Motor neuron (in vitro differentiated cells): ENCODE measurements around the gene CPLANE2. TPM values are rescaled to one million over a fixed set of nuclear protein-coding genes. Genes with fewer than 3 reads are reported as not detected.
A peak's percentile ranks its signal among the peaks of the same experiment; 100 is the strongest.
"Not testable (repeated sequence)": the region's sequence is repeated elsewhere in the genome, so short reads cannot be mapped to it uniquely, and the experiment has no call there.

ENCODE experiments used
- ATAC-seq, 8 experiments: fragments of 200-7000 bp; cut with Tn5 transposase; replicated peaks in 6 of 8; 2 replicates each; pipeline ENCODE4 v1.8.0; 2021; ENCODE audit warnings: mild to moderate bottlenecking in 8 of 8, moderate library complexity in 8 of 8
- H3K27ac ChIP-seq, 2 donors: fragments of 250-450 bp; sonication (Bioruptor Pico); 2 replicates each; pipeline ENCODE4 v1.9.0; 2021; ENCODE audit warnings: antibody characterized with exemption in 2 of 2, mild to moderate bottlenecking in 2 of 2, moderate library complexity in 1 of 2
- H3K4me1 ChIP-seq, 2 donors: fragments of 250-450 bp; sonication (Bioruptor Pico); replicated peaks in 1 of 2; 2 replicates each; pipeline ENCODE4 v1.6.1; 2021; ENCODE audit warnings: antibody characterized with exemption in 2 of 2, mild to moderate bottlenecking in 2 of 2, moderate library complexity in 1 of 2
- H3K4me3 ChIP-seq, 5 donors: fragments of 250-450 bp; sonication (Bioruptor Pico); 2 replicates each; pipeline ENCODE4 v1.9.0; 2021; ENCODE audit warnings: antibody characterized with exemption in 5 of 5, mild to moderate bottlenecking in 5 of 5, moderate library complexity in 4 of 5
- WGBS, 10 experiments: fragments of 450-650 bp; shearing (Covaris generic); methylation state at CpG; one replicate each; pipeline ENCODE4 v1.0.0; 2022; 5-methylcytosine and 5-hydroxymethylcytosine counted together
- in situ Hi-C, 9 experiments: fragments of 400-800 bp; cut with MboI; loops; one replicate each; pipeline ENCODE4 v1.15.0; 2021; ENCODE audit warnings: low sequenced_read_pairs in 9 of 9, low pct_unique_long_range_greater_than_20kb in 2 of 9; ENCODE audit not compliant: unreplicated experiment in 9 of 9
- total RNA-seq, 8 experiments: library from RNA; unstranded; fragments of 300-600 nt; gene quantifications; 2 replicates each; pipeline versions ENCODE4 v1.2.3 to v1.2.4, GENCODE V29; 2022

Gene CPLANE2
- total RNA-seq, 8 experiments from 2014 or later, result 5.0 to 14.4 (median 10.1) TPM

DNA sequence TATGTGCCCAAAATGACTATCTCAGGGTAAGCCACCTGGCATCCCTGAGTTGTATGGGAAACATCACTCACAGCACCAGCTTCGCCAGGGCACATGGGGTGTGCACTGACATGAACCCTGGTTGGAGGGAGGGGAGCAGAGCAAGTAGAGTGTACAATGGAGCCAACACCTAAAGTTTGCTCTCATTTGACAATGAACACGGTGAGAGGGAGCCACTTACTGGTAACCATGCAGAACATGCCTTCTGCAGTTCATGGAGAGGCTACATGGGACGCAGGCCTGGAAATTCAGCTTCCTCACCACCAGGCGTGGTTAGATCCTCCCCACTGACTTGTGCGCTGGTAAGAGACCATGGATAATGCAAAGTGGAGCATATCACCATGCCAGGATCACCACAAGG lies 10.0 kb upstream of the CPLANE2 start:
- no peak for ATAC-seq
- 0 to 100% (median 87%) methylated on average over 1 to 5 of the region's 5 CpGs for WGBS, 10 experiments
- in situ Hi-C loops, result loop anchor here in 1 of 9 experiments (10.0 kb wide), 1 partner anchor 172 kb away; the partner anchor contains the start of gene FAM131C

DNA sequence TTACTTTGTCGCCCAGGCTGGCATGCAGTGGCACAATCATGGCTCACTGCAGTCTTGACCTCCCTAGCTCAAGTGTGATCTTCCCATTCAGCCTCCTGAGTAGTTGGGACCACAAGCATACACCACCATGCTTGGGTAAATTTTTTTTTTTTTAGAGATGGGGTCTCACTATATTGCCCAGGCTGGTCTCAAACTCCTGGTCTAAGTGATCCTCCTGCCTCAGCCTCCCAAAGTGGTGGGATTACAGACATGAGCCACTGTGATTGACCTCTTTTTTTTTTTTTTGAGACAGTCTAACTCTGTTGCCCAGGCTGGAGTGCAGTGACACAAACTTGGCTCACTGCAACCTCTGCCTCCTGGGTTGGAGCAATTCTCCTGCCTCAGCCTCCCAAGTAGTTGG lies 9.3 kb upstream of the CPLANE2 start:
- in situ Hi-C loops, result loop anchor here in 1 of 9 experiments (10.0 kb wide), 1 partner anchor 171 kb away; the partner anchor contains the start of gene FAM131C
- peaks cover 26 to 28% of the 10 kb centered on the region in 2 donors for H3K4me1 ChIP-seq
- 86 to 100% (median 100%) methylated on average over 1 of the region's 1 CpG; no CpG with 5 or more reads in 5 of the 10 experiments for WGBS, 10 experiments
- ATAC-seq, H3K27ac ChIP-seq, H3K4me3 ChIP-seq: not testable (repeated sequence)

More for the DNA sequence above, 10.0 kb upstream of the CPLANE2 start:
- Histone ChIP-seq H3K4me3 (no peak overlapping the region), H3K27ac (no peak overlapping the region), H3K4me1 (peaks cover 26 to 28% of the 10 kb centered on the region in 2 donors)

DNA sequence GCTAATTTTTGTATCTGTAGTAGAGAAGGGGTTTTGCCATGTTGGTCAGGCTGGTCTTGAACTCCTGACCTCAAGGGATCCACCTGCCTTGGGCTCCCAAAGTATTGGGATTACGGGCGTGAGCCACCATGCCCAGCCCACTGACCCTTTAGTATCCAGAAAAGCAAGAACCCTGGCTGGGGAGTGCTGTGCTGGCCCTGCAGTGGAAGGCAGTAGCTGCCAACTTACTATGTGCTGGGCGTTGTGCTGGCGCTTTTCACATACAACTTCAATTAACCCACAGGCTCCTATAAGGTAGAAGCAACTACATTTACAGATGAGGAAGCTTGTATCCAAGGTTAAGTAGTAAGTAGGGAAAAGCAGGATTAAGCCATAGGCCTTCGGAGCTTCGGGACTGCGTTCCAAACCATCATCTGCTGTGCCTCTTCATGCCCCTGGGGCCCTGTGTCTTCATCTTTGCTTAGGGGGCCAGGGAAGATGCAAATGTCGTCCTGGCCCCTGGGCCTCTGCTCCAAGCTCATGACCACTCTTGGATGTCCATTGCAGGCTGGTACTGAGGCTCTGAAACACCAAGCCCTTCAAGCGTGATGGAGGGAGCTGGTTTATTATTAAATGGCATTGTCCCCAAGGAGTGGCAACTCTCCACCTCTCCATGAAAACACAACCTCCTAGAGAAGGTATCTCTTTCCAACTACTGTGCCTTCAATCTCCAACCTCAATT lies 8.7 kb upstream of the CPLANE2 start:
- 80 to 99% (median 94%) methylated on average over 1 to 9 of the region's 9 CpGs; no CpG with 5 or more reads in 2 of the 10 experiments for WGBS, 10 experiments
- no peak overlapping the region for H3K4me3 ChIP-seq
- no peak for ATAC-seq
- in situ Hi-C loops, result loop anchor here in 1 of 9 experiments (10.0 kb wide), 1 partner anchor 171 kb away; the partner anchor contains the start of gene FAM131C
- no peak overlapping the region for H3K27ac ChIP-seq
- H3K4me1 ChIP-seq, result peaks cover 26 to 28% of the 10 kb centered on the region in 2 donors

DNA sequence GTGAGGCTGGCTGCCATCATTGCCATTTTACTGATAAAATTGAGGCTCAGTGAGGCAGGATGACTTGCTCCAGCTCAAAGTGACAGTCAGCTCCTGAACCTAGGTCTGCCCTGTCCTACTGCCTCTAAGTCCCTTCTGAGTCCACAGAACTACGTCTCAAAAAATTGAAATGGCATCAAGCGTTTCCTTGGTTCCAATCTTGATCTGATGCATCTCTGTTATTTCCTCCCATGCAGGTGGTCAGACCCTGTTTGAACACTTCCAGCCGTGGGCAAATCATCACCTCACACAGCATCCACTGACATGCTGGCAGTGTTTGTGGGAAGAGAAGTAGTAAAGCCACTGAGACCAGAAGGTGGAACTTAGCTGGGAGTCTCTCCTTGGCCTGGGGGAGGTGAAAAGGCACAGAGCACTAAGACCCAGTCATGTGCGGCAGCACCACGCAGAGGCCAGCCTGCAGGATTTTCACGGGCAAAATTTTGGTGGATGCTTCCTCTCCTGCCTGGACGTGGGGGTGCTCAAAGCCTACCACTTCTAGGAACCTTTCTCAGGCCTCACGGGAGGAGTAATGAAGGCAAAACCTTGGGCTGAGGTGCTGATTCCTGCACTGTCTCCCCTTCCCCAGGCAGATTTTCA lies 7.8 kb upstream of the CPLANE2 start:
- Histone ChIP-seq H3K27ac (no peak overlapping the region), H3K4me3 (no peak overlapping the region), H3K4me1 (peaks cover 23 to 25% of the 10 kb centered on the region in 2 donors)
- in situ Hi-C loops, result loop anchor here in 1 of 9 experiments (10.0 kb wide), 1 partner anchor 170 kb away; the partner anchor contains the start of gene FAM131C
- no peak for ATAC-seq
- WGBS, 10 experiments, result 17 to 100% (median 73%) methylated on average over 1 to 8 of the region's 8 CpGs; no CpG with 5 or more reads in 2 of the 10 experiments

DNA sequence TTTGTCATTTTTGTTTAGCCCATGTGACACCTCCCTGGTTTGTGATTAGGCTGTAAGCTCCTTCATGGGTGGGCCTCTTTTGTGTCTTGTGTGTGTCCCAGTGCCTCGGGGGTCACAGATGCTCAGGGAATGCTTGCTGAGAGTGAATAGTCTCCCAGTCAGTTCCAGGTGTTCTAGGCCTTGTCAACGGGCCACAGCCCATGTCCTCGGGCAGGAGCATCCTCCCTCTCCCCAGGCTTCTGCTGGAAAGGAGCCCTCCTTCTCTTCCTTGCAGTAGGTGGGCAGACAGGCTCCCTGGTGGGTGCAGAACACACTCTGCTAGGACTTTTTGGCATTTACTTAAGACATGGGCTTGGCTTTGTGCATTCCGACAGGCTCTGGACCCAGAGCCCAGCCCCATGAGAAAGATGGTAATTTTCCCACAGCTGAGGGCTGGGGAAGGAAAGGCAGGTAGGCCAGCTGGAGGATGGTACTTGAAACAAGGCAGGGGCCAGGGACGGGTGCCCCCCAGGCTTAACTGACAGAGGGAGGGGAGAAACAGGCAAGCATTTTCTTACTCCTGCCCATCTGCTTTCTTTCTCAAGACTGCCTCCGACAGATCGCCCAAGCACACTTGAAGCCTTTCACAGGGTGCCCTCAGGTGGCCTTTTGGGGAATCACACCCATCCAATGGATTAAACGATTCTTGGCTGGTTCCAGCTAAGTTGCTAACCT lies 7.1 kb upstream of the CPLANE2 start:
- H3K4me1 ChIP-seq, result peaks cover 16 to 18% of the 10 kb centered on the region in 2 donors
- in situ Hi-C loops, result loop anchor here in 1 of 9 experiments (10.0 kb wide), 1 partner anchor 169 kb away; the partner anchor contains the start of gene FAM131C
- 0 to 60% (median 39%) methylated on average over 1 to 7 of the region's 8 CpGs; no CpG with 5 or more reads in 2 of the 10 experiments for WGBS, 10 experiments
- peak; percentile 21 to 78 (median 46) for ATAC-seq
- H3K27ac ChIP-seq, result no peak overlapping the region
- no peak overlapping the region for H3K4me3 ChIP-seq

DNA sequence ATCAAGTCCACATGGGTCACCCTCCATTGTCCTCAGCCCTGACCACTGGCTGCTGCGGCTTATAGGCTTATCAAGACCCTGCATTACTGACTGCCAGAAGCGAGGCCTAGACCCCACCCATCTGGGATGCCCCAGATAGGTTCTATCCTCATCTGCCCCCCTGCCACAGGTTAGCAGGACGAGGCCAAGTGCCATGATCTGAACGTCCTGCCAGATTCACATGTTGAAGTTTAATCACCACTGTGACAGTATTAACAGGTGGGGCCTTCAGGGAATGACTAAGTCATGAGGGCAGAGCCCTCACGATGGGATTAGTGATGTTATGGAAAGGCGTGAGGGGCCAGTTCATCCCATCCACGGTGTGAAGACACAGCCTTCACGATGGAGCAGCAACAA lies 6.2 kb upstream of the CPLANE2 start:
- Histone ChIP-seq H3K27ac (no peak overlapping the region), H3K4me3 (no peak overlapping the region), H3K4me1 (peaks cover 8 to 9% of the 10 kb centered on the region in 2 donors)
- WGBS, 10 experiments, result 65 to 100% (median 90%) methylated on average over 1 to 5 of the region's 8 CpGs; no CpG with 5 or more reads in 6 of the 10 experiments
- in situ Hi-C loops, result loop anchor here in 1 of 9 experiments (10.0 kb wide), 1 partner anchor 168 kb away; the partner anchor contains the start of gene FAM131C
- peak in 3 of 8 experiments; percentile 9 to 13 (median 9) for ATAC-seq

DNA sequence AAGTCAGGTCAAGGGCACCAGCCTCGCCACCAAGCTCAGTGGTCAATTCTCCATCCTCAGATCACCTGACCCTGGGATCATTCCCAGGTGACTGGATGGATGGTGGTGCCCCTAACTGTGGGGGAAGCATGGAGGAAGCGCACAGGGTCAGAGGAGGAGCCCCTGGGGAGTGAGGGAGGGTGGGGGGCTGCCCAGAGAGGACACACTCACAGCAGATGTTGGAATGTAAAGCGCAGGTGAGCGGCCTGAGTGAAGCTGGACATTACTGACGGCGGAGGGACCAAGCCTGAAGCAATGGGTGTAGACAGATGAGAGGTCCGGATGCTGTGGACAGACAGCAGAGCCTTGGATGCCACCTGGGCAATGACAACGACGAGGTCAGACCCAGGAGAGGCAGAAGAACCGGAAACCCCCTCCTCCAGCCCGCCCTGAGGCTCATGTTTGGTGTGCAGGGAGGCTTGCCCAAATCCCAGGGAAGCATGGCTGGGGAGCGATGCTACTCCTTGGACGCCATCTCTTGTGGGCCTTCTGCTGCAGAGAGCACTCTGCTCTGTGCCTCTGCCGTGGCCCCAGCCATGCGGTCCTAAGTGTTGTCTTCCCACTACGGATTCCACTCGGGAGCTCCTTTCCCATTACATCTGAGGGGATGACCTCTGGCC lies 5.7 kb upstream of the CPLANE2 start:
- Histone ChIP-seq H3K27ac (no peak overlapping the region), H3K4me1 (peaks cover 8 to 10% of the 10 kb centered on the region in 2 donors), H3K4me3 (no peak overlapping the region)
- in situ Hi-C loops, result loop anchor here in 1 of 9 experiments (10.0 kb wide), 1 partner anchor 168 kb away; the partner anchor contains the start of gene FAM131C
- ATAC-seq, result peak in 2 of 8 experiments; percentile 4 to 9
- WGBS, 10 experiments, result 80 to 100% (median 89%) methylated on average over 1 to 9 of the region's 17 CpGs; no CpG with 5 or more reads in 5 of the 10 experiments

DNA sequence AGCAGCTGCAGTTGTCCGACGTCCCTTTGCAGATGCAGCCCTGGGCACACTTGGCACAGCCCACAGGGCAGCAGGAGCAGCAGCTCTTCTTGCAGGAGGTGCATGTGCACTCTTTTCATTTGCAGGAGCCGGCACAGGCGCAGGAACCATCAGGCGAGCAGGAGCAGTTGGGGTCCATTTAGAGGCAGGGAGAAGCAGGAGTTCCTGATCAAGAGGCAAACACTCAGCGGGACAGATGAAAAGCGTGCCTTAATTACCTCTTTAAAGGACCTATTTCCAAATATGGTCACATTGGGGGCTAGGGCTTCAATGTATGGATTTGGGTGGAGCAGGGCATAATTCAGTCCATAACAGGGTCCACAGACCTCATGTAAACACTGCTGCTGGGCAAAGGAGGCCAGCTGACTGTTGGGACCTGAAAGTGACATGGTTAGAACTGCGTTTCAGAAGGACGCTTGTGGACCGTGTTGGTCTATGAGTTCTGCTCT lies 4.3 kb upstream of the CPLANE2 start:
- in situ Hi-C loops, result loop anchor here in 1 of 9 experiments (10.0 kb wide), 1 partner anchor 166 kb away; the partner anchor contains the start of gene FAM131C
- ATAC-seq, result no peak
- WGBS, 10 experiments, result 60 to 100% (median 79%) methylated on average over 2 to 10 of the region's 10 CpGs
- Histone ChIP-seq H3K4me3 (no peak overlapping the region), H3K4me1 (peaks cover 12 to 16% of the 10 kb centered on the region in 2 donors), H3K27ac (no peak overlapping the region)

DNA sequence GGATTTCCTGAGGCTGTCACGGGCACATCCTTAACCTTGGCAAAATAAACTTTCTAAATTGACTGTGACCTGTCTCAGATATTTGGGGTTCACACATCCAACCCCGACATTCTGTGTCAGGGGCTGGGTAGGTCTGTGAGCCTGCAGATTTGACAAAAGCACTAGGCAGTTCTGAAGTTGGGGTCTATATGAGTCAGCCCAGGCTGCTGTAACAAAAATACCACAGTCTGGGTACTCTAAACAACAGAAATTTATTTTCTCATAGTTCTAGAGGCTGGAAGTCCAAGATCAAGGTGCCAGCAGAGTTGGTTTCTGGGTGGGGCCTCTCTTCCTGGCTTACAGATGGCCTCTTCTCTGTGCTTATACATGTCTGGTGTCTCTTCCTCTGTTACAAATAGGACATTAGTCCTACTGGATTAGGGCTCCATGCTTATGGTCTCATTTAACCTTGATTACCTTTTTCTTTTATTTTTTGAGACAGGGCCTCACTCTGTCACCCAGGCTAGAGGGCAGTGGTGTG lies 3.0 kb upstream of the CPLANE2 start:
- Histone ChIP-seq H3K4me3 (no peak overlapping the region), H3K27ac (no peak overlapping the region), H3K4me1 (peaks cover 12 to 20% of the 10 kb centered on the region in 2 donors)
- no peak for ATAC-seq
- 74 to 100% (median 95%) methylated on average over 1 to 2 of the region's 2 CpGs; no CpG with 5 or more reads in 4 of the 10 experiments for WGBS, 10 experiments
- in situ Hi-C loops, result loop anchor here in 1 of 9 experiments (10.0 kb wide), 1 partner anchor 165 kb away; the partner anchor contains the start of gene FAM131C

DNA sequence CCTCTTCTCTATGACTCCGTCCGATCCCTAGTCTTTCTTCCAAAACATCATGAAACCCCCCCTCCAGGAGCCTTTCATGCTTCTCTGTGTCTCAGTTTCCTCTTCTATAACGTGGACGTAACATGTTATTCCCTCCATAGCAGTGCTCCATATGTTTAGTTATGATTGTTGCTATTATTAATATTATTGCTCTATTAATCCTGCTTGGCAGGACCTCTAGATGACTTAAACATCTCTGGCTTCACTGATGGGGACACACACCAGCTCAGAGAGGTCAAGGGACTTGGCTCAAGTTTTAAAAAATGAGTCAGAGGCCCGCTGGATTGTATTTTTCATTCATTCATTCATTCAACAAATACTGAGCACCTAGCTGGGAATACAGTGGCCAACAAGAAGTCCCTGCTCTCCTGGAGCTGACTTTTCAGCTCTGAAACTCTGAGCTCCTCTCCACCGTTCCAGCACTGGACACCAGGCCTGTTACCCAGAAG lies 404 bp upstream of the CPLANE2 start:
- WGBS, 10 experiments, result 0 to 100% (median 22%) methylated on average over 1 to 6 of the region's 6 CpGs; no CpG with 5 or more reads in 3 of the 10 experiments
- H3K4me3 ChIP-seq, result peak overlapping the region; percentile 44 to 58 (median 48)
- ATAC-seq, result peak in 4 of 8 experiments; percentile 1 to 10 (median 5)
- peak overlapping the region; percentile 78 to 85 for H3K27ac ChIP-seq
- in situ Hi-C loops, result no loop called here
- peaks cover 7 to 15% of the 10 kb centered on the region in 2 donors for H3K4me1 ChIP-seq

DNA sequence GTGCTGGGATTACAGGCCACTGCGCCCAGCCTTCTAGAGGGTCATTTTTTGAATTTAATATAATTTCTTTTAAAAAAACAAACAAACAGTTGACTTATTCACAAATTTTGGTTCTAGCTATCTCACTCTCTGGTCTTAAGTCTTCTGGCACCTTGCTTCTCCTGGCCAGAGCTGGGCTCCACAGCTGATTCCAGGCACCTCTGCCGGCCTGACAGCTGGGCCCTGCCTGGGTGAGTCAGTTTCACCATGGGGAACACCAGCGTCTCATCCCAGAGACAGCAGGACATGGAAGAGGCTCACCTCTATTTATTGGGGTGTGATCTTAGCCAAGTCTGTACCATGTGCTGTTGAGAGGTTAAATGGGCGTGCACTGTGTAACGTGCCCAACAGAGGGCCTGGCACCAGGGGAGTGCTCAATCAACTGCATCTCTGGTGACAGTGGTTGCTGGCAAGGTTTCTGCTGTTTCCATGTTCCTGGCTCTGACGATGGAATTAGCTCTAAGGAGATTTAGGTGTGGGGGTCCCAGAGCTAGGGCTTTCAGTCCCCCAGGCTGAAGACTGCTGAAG lies 956 bp downstream of the CPLANE2 start:
- WGBS, 10 experiments, result 0 to 100% (median 55%) methylated on average over 1 to 5 of the region's 6 CpGs; no CpG with 5 or more reads in 5 of the 10 experiments
- Histone ChIP-seq H3K4me1 (peaks cover 7 to 14% of the 10 kb centered on the region in 2 donors), H3K4me3 (peak overlapping the region; percentile 44 to 58 (median 48)), H3K27ac (no peak overlapping the region)
- in situ Hi-C loops, result no loop called here
- ATAC-seq, result peak; percentile 3 to 35 (median 15)
